HCT116 (cell line): ENCODE data around the gene ATP6V1B1. TPM values are rescaled to one million over a fixed set of nuclear protein-coding genes. Genes with fewer than 3 reads are reported as not detected.

Experiments
- ATAC-seq: fragments of 200-7000 bp; cut with Tn5 transposase; 2 replicates; pipeline ENCODE4 v1.9.1; 2020; ENCODE audit warnings: mild to moderate bottlenecking, moderate library complexity
- BruUV-seq: library from RNA; stranded (reverse); fragments of 400-500 nt; replicated peaks from 2 replicates; lab custom pipeline; 2021; lab: Mats Ljungman, UMichigan
- CTCF ChIA-PET: fragments of 300-600 bp; sonication (Branson Sonifier 250); formaldehyde crosslinking; loops from one replicate; lab custom pipeline; 2021; ENCODE audit warnings: antibody characterized with exemption; lab: Charles Lee
- POLR2A ChIA-PET: fragments of 300-600, 350-600 bp; sonication (Branson Sonifier 250); formaldehyde crosslinking; loops from one replicate; lab custom pipeline; 2021; ENCODE audit warnings: antibody characterized with exemption; lab: Charles Lee
- RAD21 ChIA-PET, 2 experiments: fragments of 300-600 bp; sonication (Branson Sonifier 250); formaldehyde crosslinking; loops; one replicate each; lab custom pipeline; 2023; ENCODE audit warnings: low total read pairs in 2 of 2; ENCODE audit not compliant: uncharacterized antibody in 2 of 2, unreplicated experiment in 2 of 2, low non-redundant PET in 1 of 2; lab: Charles Lee
- DNase-seq: peaks from one replicate; pipeline ENCODE4 v3.0.0-alpha.2; 2010; ENCODE audit warnings: low read depth, low spot score
- H2AFZ ChIP-seq: fragments of 200-600 bp; shearing (Covaris generic), sonication (generic); 2 replicates; pipeline ENCODE4 v1.6.1; 2017; ENCODE audit warnings: low read depth, mixed run types, mixed read lengths, antibody characterized with exemption, low read length; ENCODE audit not compliant: poor library complexity, severe bottlenecking
- H3K27ac ChIP-seq: 2 replicates; pipeline ENCODE4 v1.5.1; 2012; ENCODE audit warnings: low read depth, low read length
- H3K27me3 ChIP-seq: fragments of 200-600 bp; sonication (generic); 2 replicates; pipeline ENCODE4 v1.6.1; 2016; ENCODE audit warnings: mixed run types, low read length, mixed read lengths; ENCODE audit not compliant: insufficient read depth
- H3K36me3 ChIP-seq, 2 experiments: fragments of 200-500 bp in 1 of 2; fragments of 200-600 bp in 1 of 2; sonication (Bioruptor generic) in 1 of 2; sonication (generic) in 1 of 2; 2 replicates each; pipeline versions ENCODE4 v1.5.1 to v1.6.1; 2014 to 2016; ENCODE audit warnings: low read length in 2 of 2, inconsistent platforms in 1 of 2, mixed read lengths in 1 of 2, mixed run types in 1 of 2; ENCODE audit not compliant: insufficient read depth in 2 of 2, control insufficient read depth in 1 of 2
- H3K4me1 ChIP-seq, 2 experiments: fragments of 200-600 bp in 1 of 2; sonication (generic) in 1 of 2; 2 replicates each; pipeline versions ENCODE4 v1.5.1 to v1.6.1; 2012 to 2017; ENCODE audit warnings: low read length in 2 of 2, inconsistent platforms in 1 of 2, mild to moderate bottlenecking in 1 of 2, mixed read lengths in 1 of 2, mixed run types in 1 of 2, moderate library complexity in 1 of 2; ENCODE audit not compliant: insufficient read depth in 2 of 2, control insufficient read depth in 1 of 2
- H3K4me2 ChIP-seq: fragments of 200-600 bp; sonication (generic); 2 replicates; pipeline ENCODE4 v1.6.1; 2017; ENCODE audit warnings: mixed run types, low read length, mixed read lengths
- H3K4me3 ChIP-seq, 2 experiments: fragments of 200-600 bp in 1 of 2; sonication (generic) in 1 of 2; replicated peaks in 1 of 2; 2 replicates each; pipeline ENCODE4 v1.5.1; 2011 to 2016; ENCODE audit warnings: low read length in 2 of 2, control low read depth in 1 of 2, low read depth in 1 of 2, mild to moderate bottlenecking in 1 of 2, mixed read lengths in 1 of 2, mixed run types in 1 of 2
- H3K79me2 ChIP-seq: fragments of 200-600 bp; sonication (generic); 2 replicates; pipeline ENCODE4 v1.6.1; 2017; ENCODE audit warnings: mild to moderate bottlenecking, mixed run types, low read length, moderate library complexity, mixed read lengths; ENCODE audit not compliant: insufficient read depth
- H3K9ac ChIP-seq: fragments of 200-600 bp; sonication (generic); 2 replicates; pipeline ENCODE4 v1.6.1; 2016; ENCODE audit warnings: low read length, mixed read lengths
- H3K9me2 ChIP-seq: fragments of 200-600 bp; sonication (generic), shearing (Covaris generic); 2 replicates; pipeline ENCODE4 v1.6.1; 2017; ENCODE audit warnings: mixed run types, mild to moderate bottlenecking, moderate library complexity; ENCODE audit not compliant: insufficient read depth
- H3K9me3 ChIP-seq, 2 experiments: fragments of 200-500 bp in 1 of 2; fragments of 200-600 bp in 1 of 2; sonication (Bioruptor generic) in 1 of 2; sonication (generic) in 1 of 2; 2 replicates each; pipeline ENCODE4 v1.6.1; 2014 to 2017; ENCODE audit warnings: low read length in 2 of 2, mixed read lengths in 2 of 2, inconsistent platforms in 1 of 2, low read depth in 1 of 2, mild to moderate bottlenecking in 1 of 2, mixed run types in 1 of 2, moderate library complexity in 1 of 2; ENCODE audit not compliant: control insufficient read depth in 1 of 2, insufficient read depth in 1 of 2
- H4K20me1 ChIP-seq: fragments of 200-600 bp; sonication (generic), shearing (Covaris generic); 2 replicates; pipeline ENCODE4 v1.6.1; 2017; ENCODE audit warnings: mixed run types, mild to moderate bottlenecking, moderate library complexity; ENCODE audit not compliant: insufficient read depth
- CBX3 ChIP-seq: IDR thresholded peaks from 2 replicates; pipeline ENCODE4 v1.6.1; 2012; ENCODE audit warnings: low read depth
- EGR1 ChIP-seq: IDR thresholded peaks from 2 replicates; pipeline ENCODE4 v1.6.1; 2012; ENCODE audit warnings: low read depth
- ELF1 ChIP-seq: IDR thresholded peaks from 2 replicates; pipeline ENCODE4 v1.6.1; 2012; ENCODE audit warnings: low read depth, borderline replicate concordance
- EZH2 ChIP-seq: fragments of 200-600 bp; sonication (generic); IDR thresholded peaks from 2 replicates; pipeline ENCODE4 v1.6.1; 2017; ENCODE audit warnings: antibody characterized with exemption, mixed run types
- JUND ChIP-seq: IDR thresholded peaks from 2 replicates; pipeline ENCODE4 v1.6.1; 2012
- POLR2AphosphoS5 ChIP-seq: IDR thresholded peaks from 2 replicates; pipeline ENCODE4 v1.6.1; 2011; ENCODE audit warnings: mild to moderate bottlenecking, low read depth, low read length, moderate library complexity
- SP1 ChIP-seq: IDR thresholded peaks from 2 replicates; pipeline ENCODE4 v1.6.1; 2012; ENCODE audit warnings: low read depth
- SRF ChIP-seq: IDR thresholded peaks from 2 replicates; pipeline ENCODE4 v1.6.1; 2012; ENCODE audit warnings: low read depth
- TCF7L2 ChIP-seq: IDR thresholded peaks from 2 replicates; pipeline ENCODE4 v1.7.0; 2011; ENCODE audit warnings: borderline replicate concordance, inconsistent platforms; ENCODE audit not compliant: insufficient read depth, insufficient read length; ENCODE audit errors: extremely low read depth
- YY1 ChIP-seq: IDR thresholded peaks from 2 replicates; pipeline ENCODE4 v1.6.1; 2011; ENCODE audit warnings: low read length, low read depth, moderate library complexity, mild to moderate bottlenecking; ENCODE audit not compliant: insufficient replicate concordance; ENCODE audit errors: extremely low read depth
- ZFX ChIP-seq: fragments of 450-650 bp; IDR thresholded peaks from 2 replicates; pipeline ENCODE4 v1.6.1; 2017
- intact Hi-C: fragments of 100-400 bp; cut with micrococcal nuclease; formaldehyde crosslinking; loops from 2 replicates; pipeline ENCODE4 v1.10.0; 2022
- total RNA-seq: library from RNA; stranded (reverse); gene quantifications from one replicate; pipeline ENCODE4 v1.2.1, GENCODE V29; 2021; ENCODE audit not compliant: unreplicated experiment
- TF ChIP-seq, protein P1 (sequence below): IDR thresholded peaks from 2 replicates; pipeline ENCODE4 v1.6.1; 2012
- TF ChIP-seq, protein P2 (sequence below): IDR thresholded peaks from 2 replicates; pipeline ENCODE4 v1.6.1; 2011; ENCODE audit warnings: mild to moderate bottlenecking, low read length, moderate library complexity; ENCODE audit not compliant: insufficient replicate concordance; ENCODE audit errors: extremely low read depth
- TF ChIP-seq, protein P3 (sequence below), 3 experiments: fragments of 200-600 bp in 1 of 3; sonication (generic) in 1 of 3; IDR thresholded peaks in 2 of 3; conservative IDR thresholded peaks in 1 of 3; 2 replicates each; pipeline ENCODE4 v1.5.1; 2012 to 2017; ENCODE audit warnings: low read depth in 2 of 3, low read length in 2 of 3, antibody characterized with exemption in 1 of 3, borderline replicate concordance in 1 of 3, control low read depth in 1 of 3, mild to moderate bottlenecking in 1 of 3, mixed read lengths in 1 of 3, mixed run types in 1 of 3, moderate library complexity in 1 of 3; ENCODE audit not compliant: insufficient read depth in 1 of 3
- TF ChIP-seq, protein P4 (sequence below): IDR thresholded peaks from 2 replicates; pipeline ENCODE4 v1.6.1; 2012

The ATP6V1B1 gene
- total RNA-seq, 1 experiment from 2014 or later, result 0.74 TPM

DNA sequence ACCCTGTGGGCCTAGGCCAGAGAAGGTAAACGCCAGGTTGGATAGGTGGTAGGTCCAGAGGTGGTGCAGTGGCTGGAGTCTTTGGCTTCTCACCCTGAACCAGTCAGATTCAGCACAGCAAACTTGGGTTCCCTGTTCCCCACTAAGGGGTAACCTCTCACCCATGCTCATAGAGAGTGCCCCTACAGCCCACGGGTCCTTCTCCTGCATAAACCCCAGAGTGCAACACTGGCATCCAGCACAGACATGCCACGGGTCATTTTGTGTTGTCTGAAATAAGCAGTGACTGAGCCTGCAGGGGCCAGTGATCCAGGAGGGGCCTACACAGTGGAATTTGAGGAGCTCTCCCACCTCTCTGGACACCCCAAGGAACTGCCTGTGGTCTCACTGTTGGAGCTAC is 40.5 kb upstream of the ATP6V1B1 start:
- BruUV-seq, result no TSS peak
- no peaks in the 10 kb centered on the region for H3K9me3 ChIP-seq
- H3K4me3 ChIP-seq, result no peak overlapping the region
- H3K9me2 ChIP-seq, result no peaks in the 10 kb centered on the region
- no peak overlapping the region for H3K9ac ChIP-seq
- ATAC-seq, result no peak
- no peak for DNase-seq
- no peak overlapping the region for H2AFZ ChIP-seq
- H3K4me1 ChIP-seq, result no peaks in the 10 kb centered on the region
- TF ChIP-seq, protein P1, sequence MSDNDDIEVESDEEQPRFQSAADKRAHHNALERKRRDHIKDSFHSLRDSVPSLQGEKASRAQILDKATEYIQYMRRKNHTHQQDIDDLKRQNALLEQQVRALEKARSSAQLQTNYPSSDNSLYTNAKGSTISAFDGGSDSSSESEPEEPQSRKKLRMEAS, result no peak
- TF ChIP-seq TCF7L2 (no peak), JUND (no peak), ELF1 (no peak), POLR2AphosphoS5 (no peak), SP1 (no peak), ZFX (no peak), CBX3 (no peak), EGR1 (no peak), EZH2 (no peak), YY1 (no peak), SRF (no peak)
- TF ChIP-seq, protein P2, sequence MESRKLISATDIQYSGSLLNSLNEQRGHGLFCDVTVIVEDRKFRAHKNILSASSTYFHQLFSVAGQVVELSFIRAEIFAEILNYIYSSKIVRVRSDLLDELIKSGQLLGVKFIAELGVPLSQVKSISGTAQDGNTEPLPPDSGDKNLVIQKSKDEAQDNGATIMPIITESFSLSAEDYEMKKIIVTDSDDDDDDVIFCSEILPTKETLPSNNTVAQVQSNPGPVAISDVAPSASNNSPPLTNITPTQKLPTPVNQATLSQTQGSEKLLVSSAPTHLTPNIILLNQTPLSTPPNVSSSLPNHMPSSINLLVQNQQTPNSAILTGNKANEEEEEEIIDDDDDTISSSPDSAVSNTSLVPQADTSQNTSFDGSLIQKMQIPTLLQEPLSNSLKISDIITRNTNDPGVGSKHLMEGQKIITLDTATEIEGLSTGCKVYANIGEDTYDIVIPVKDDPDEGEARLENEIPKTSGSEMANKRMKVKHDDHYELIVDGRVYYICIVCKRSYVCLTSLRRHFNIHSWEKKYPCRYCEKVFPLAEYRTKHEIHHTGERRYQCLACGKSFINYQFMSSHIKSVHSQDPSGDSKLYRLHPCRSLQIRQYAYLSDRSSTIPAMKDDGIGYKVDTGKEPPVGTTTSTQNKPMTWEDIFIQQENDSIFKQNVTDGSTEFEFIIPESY, result no peak
- TF ChIP-seq, protein P3, sequence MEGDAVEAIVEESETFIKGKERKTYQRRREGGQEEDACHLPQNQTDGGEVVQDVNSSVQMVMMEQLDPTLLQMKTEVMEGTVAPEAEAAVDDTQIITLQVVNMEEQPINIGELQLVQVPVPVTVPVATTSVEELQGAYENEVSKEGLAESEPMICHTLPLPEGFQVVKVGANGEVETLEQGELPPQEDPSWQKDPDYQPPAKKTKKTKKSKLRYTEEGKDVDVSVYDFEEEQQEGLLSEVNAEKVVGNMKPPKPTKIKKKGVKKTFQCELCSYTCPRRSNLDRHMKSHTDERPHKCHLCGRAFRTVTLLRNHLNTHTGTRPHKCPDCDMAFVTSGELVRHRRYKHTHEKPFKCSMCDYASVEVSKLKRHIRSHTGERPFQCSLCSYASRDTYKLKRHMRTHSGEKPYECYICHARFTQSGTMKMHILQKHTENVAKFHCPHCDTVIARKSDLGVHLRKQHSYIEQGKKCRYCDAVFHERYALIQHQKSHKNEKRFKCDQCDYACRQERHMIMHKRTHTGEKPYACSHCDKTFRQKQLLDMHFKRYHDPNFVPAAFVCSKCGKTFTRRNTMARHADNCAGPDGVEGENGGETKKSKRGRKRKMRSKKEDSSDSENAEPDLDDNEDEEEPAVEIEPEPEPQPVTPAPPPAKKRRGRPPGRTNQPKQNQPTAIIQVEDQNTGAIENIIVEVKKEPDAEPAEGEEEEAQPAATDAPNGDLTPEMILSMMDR (IDR thresholded peaks at IDR 0.05 in 2 of 3, conservative IDR thresholded peaks at IDR 0.05 in 1 of 3; ENCODE audit: borderline replicate concordance in 1 of 3, insufficient read depth in 1 of 3, low read depth in 2 of 3, low read length in 2 of 3), result no peak
- TF ChIP-seq, protein P4, sequence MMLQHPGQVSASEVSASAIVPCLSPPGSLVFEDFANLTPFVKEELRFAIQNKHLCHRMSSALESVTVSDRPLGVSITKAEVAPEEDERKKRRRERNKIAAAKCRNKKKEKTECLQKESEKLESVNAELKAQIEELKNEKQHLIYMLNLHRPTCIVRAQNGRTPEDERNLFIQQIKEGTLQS, result no peak
- H3K4me2 ChIP-seq, result no peak overlapping the region
- no peaks in the 10 kb centered on the region for H3K79me2 ChIP-seq
- ChIA-PET POLR2A (no interaction called here), RAD21 (no interaction called here), CTCF (interaction anchor here (0.7 to 1.4 kb wide), 2 partner anchors 53 kb away, joined by 3 to 4 read pairs; no protein-coding TSS in a partner anchor)
- H4K20me1 ChIP-seq, result no peaks in the 10 kb centered on the region
- no peaks in the 10 kb centered on the region for H3K27me3 ChIP-seq
- intact Hi-C loops, result no loop called here
- H3K36me3 ChIP-seq, result no peaks in the 10 kb centered on the region
- H3K27ac ChIP-seq, result no peak overlapping the region
